EH (cell line): Measurements from ENCODE around the gene TKT.
"Not testable (repeated sequence)": the region's sequence is repeated elsewhere in the genome, so short reads cannot be mapped to it uniquely, and the experiment has no call there.

Source experiments
- DNase-seq: peaks from one replicate; pipeline ENCODE4 v3.0.0-alpha.2; 2015; ENCODE audit warnings: low read depth

The TKT gene

GRCh38 chr3:53260286-53260785 lies 4.5 kb upstream of the TKT start:
- DNase-seq: no peak

GRCh38 chr3:53259427-53260259 lies 3.8 kb upstream of the TKT start:
- DNase-seq: peak; percentile 30

- no peak for DNase-seq
Observed at GRCh38 chr3:53258600-53259426, 3.0 kb upstream of the TKT start.

- DNase-seq: no peak
Observed at GRCh38 chr3:53257465-53257864, 1.6 kb upstream of the TKT start.

- DNase-seq: no peak
Observed at GRCh38 chr3:53256704-53257055, 858 bp upstream of the TKT start.

- DNase-seq: no peak
Observed at GRCh38 chr3:53255423-53255774, 423 bp downstream of the TKT start.

GRCh38 chr3:53254509-53255422 lies 1.1 kb downstream of the TKT start:
- peak; percentile 64 for DNase-seq

- DNase-seq: peak; percentile 38
Observed at GRCh38 chr3:53253707-53254508, 1.9 kb downstream of the TKT start.

- not testable (repeated sequence) for DNase-seq
Observed at GRCh38 chr3:53252947-53253322, 2.9 kb downstream of the TKT start.

GRCh38 chr3:53252096-53252946 lies 3.5 kb downstream of the TKT start:
- no peak for DNase-seq

GRCh38 chr3:53250881-53251605 lies 4.8 kb downstream of the TKT start:
- DNase-seq: no peak

- peak; percentile 23 for DNase-seq
Observed at GRCh38 chr3:53250453-53250852, 5.4 kb downstream of the TKT start.

- DNase-seq: no peak
Observed at GRCh38 chr3:53248161-53248560, 7.7 kb downstream of the TKT start.

GRCh38 chr3:53247619-53248018 lies 8.2 kb downstream of the TKT start:
- DNase-seq: no peak

GRCh38 chr3:53244271-53244670 lies 11.6 kb downstream of the TKT start:
- no peak for DNase-seq

GRCh38 chr3:53243785-53244184 lies 12.0 kb downstream of the TKT start:
- no peak for DNase-seq

GRCh38 chr3:53243165-53243564 lies 12.7 kb downstream of the TKT start:
- DNase-seq: peak; percentile 87

- no peak for DNase-seq
Observed at GRCh38 chr3:53242642-53243041, 13.2 kb downstream of the TKT start.

- DNase-seq: no peak
Observed at GRCh38 chr3:53242155-53242554, 13.7 kb downstream of the TKT start.
